Measurements from ENCODE around the gene GAGE2A.

- TF ChIP-seq, protein P1, sequence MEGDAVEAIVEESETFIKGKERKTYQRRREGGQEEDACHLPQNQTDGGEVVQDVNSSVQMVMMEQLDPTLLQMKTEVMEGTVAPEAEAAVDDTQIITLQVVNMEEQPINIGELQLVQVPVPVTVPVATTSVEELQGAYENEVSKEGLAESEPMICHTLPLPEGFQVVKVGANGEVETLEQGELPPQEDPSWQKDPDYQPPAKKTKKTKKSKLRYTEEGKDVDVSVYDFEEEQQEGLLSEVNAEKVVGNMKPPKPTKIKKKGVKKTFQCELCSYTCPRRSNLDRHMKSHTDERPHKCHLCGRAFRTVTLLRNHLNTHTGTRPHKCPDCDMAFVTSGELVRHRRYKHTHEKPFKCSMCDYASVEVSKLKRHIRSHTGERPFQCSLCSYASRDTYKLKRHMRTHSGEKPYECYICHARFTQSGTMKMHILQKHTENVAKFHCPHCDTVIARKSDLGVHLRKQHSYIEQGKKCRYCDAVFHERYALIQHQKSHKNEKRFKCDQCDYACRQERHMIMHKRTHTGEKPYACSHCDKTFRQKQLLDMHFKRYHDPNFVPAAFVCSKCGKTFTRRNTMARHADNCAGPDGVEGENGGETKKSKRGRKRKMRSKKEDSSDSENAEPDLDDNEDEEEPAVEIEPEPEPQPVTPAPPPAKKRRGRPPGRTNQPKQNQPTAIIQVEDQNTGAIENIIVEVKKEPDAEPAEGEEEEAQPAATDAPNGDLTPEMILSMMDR (IDR thresholded peaks at IDR 0.05), result no peak
- no peak for TF ChIP-seq EZH2 (IDR thresholded peaks at IDR 0.05; ENCODE audit: borderline replicate concordance, insufficient read depth, low read depth, low read length, poor library complexity, severe bottlenecking)
These were observed 29.3 kb downstream of the GAGE2A start for GRCh38 chrX:49618574-49618973.
